T-cell (primary cell): Measurements from ENCODE around the gene CNTN5. TPM values are rescaled to one million over a fixed set of nuclear protein-coding genes. Genes with fewer than 3 reads are reported as not detected.

ENCODE experiments used
- ATAC-seq, 4 experiments: fragments of 200-7000 bp in 3 of 4; fragments of 150-1000 bp in 1 of 4; cut with Tn5 transposase; replicated peaks in 1 of 4; 1 replicate in 3 of 4; 2 replicates in 1 of 4; pipeline ENCODE4 v1.10.0; 2021; ENCODE audit warnings: moderate library complexity in 3 of 4, mild to moderate bottlenecking in 2 of 4, moderate number of reproducible peaks in 1 of 4
- CTCF ChIA-PET, 2 donors: fragments of 300-600 bp; sonication (Branson Sonifier 250); formaldehyde crosslinking; loops; one replicate each; lab custom pipeline; 2022; ENCODE audit warnings: antibody characterized with exemption in 2 of 2; lab: Charles Lee
- POLR2A ChIA-PET, 2 donors: fragments of 300-600 bp; sonication (Branson Sonifier 250); formaldehyde crosslinking; loops; one replicate each; lab custom pipeline; 2022; ENCODE audit warnings: antibody characterized with exemption in 2 of 2; lab: Charles Lee
- DNase-seq, 35 experiments: peaks; one replicate each; pipeline versions ENCODE4 v3.0.0 to v3.0.0-alpha.2; 2013 to 2023
- H3K27ac ChIP-seq: one replicate; pipeline ENCODE4 v1.5.1; 2013; ENCODE audit warnings: low read length
- H3K27me3 ChIP-seq, 2 experiments: replicated peaks in 1 of 2; 1 replicate in 1 of 2; 2 replicates in 1 of 2; pipeline versions ENCODE4 v1.6.1 to v1.7.0; 2013; ENCODE audit warnings: low read length in 1 of 2, mixed read lengths in 1 of 2; ENCODE audit not compliant: control insufficient read depth in 2 of 2, insufficient read depth in 2 of 2; ENCODE audit errors: extremely low read depth in 1 of 2
- H3K36me3 ChIP-seq, 2 donors: 1 replicate in 1 of 2; 2 replicates in 1 of 2; pipeline versions ENCODE4 v1.6.1 to v1.7.0; 2013; ENCODE audit warnings: low read length in 1 of 2; ENCODE audit not compliant: control insufficient read depth in 2 of 2, insufficient read depth in 1 of 2; ENCODE audit errors: extremely low read depth in 1 of 2
- H3K4me1 ChIP-seq, 2 experiments: 1 replicate in 1 of 2; 2 replicates in 1 of 2; pipeline versions ENCODE4 v1.6.1 to v1.7.0; 2013; ENCODE audit warnings: low read length in 2 of 2, mixed read lengths in 1 of 2; ENCODE audit not compliant: insufficient read depth in 2 of 2, control insufficient read depth in 1 of 2; ENCODE audit errors: extremely low read depth in 1 of 2
- H3K4me3 ChIP-seq, 2 donors: 1 replicate in 1 of 2; 2 replicates in 1 of 2; pipeline versions ENCODE4 v1.5.1 to v1.7.0; 2013; ENCODE audit warnings: mild to moderate bottlenecking in 2 of 2, low read length in 1 of 2, moderate library complexity in 1 of 2; ENCODE audit not compliant: control insufficient read depth in 1 of 2; ENCODE audit errors: extremely low read depth in 1 of 2
- H3K9me3 ChIP-seq: 2 replicates; pipeline ENCODE4 v1.7.0; 2013
- H3K27ac Mint-ChIP-seq, 2 donors: one replicate each; pipeline ENCODE4 v1.8.0; 2020 to 2021; ENCODE audit warnings: mild to moderate bottlenecking in 2 of 2, mixed read lengths in 2 of 2
- H3K27me3 Mint-ChIP-seq, 2 donors: one replicate each; pipeline ENCODE4 v1.8.0; 2021 to 2022; ENCODE audit warnings: mixed read lengths in 2 of 2
- H3K36me3 Mint-ChIP-seq: one replicate; pipeline ENCODE4 v1.8.0; 2021; ENCODE audit warnings: mixed read lengths
- H3K4me1 Mint-ChIP-seq, 3 donors: one replicate each; pipeline ENCODE4 v1.8.0; 2020 to 2022; ENCODE audit warnings: mixed read lengths in 3 of 3, mild to moderate bottlenecking in 1 of 3
- H3K4me3 Mint-ChIP-seq, 3 donors: one replicate each; pipeline ENCODE4 v1.8.0; 2020 to 2022; ENCODE audit warnings: mild to moderate bottlenecking in 3 of 3, mixed read lengths in 3 of 3, moderate library complexity in 3 of 3
- H3K9me3 Mint-ChIP-seq, 3 donors: one replicate each; pipeline ENCODE4 v1.8.0; 2020 to 2022; ENCODE audit warnings: mixed read lengths in 3 of 3
- WGBS: methylation state at CpG from one replicate; pipeline ENCODE4 v1.1.5; 2013; ENCODE audit warnings: missing lambda C conversion rate; ENCODE audit not compliant: insufficient coverage; 5-methylcytosine and 5-hydroxymethylcytosine counted together
- total RNA-seq, 35 experiments: library from RNA in 6 of 35; stranded (reverse) in 6 of 35; fragments of 120-200 nt in 1 of 35; gene quantifications; one replicate each; pipeline versions ENCODE4 v1.2.1 to v1.2.4 and lab custom pipeline; 2013 to 2026

Gene CNTN5
- total RNA-seq, 5 donors from 2014 or later (not counting 1 experiment from before 2014, with no cell fraction given): not detected

- H3K27me3 ChIP-seq: no peaks in the 10 kb centered on the region
- no peak overlapping the region for H3K27ac ChIP-seq
- no peak overlapping the region for H3K4me3 ChIP-seq
- ATAC-seq (no peak), DNase-seq (no peak)
- no peak overlapping the region for H3K27ac Mint-ChIP-seq
- no peaks in the 10 kb centered on the region for H3K9me3 ChIP-seq
- ChIA-PET CTCF (no interaction called here), POLR2A (no interaction called here)
- no peaks in the 10 kb centered on the region for H3K36me3 Mint-ChIP-seq
- H3K4me1 Mint-ChIP-seq: no peaks in the 10 kb centered on the region
- WGBS: no CpG with 5 or more reads among the region's 1 CpG
- H3K4me3 Mint-ChIP-seq: no peak overlapping the region
- no peaks in the 10 kb centered on the region for H3K27me3 Mint-ChIP-seq
- H3K4me1 ChIP-seq: no peaks in the 10 kb centered on the region
- H3K9me3 Mint-ChIP-seq: peaks cover 15 to 24% (median 19%) of the 10 kb centered on the region in 3 donors
- no peaks in the 10 kb centered on the region for H3K36me3 ChIP-seq
Measured at GRCh38 chr11:100192181-100192580, 1171.4 kb downstream of the CNTN5 start.

GRCh38 chr11:100203789-100204188 lies 1183.0 kb downstream of the CNTN5 start:
- 44% methylated on average over 1 of the region's 2 CpGs for WGBS
- Histone ChIP-seq H3K4me1 (no peaks in the 10 kb centered on the region), H3K4me3 (no peak overlapping the region), H3K27me3 (no peaks in the 10 kb centered on the region), H3K36me3 (no peaks in the 10 kb centered on the region), H3K27ac (no peak overlapping the region), H3K9me3 (no peaks in the 10 kb centered on the region)
- ATAC-seq (no peak), DNase-seq (no peak)
- Mint-ChIP-seq H3K27me3 (no peaks in the 10 kb centered on the region), H3K36me3 (no peaks in the 10 kb centered on the region), H3K27ac (no peak overlapping the region), H3K4me1 (no peaks in the 10 kb centered on the region), H3K9me3 (peaks cover 8 to 34% (median 14%) of the 10 kb centered on the region in 3 donors), H3K4me3 (no peak overlapping the region)
- CTCF ChIA-PET: no interaction called here
- POLR2A ChIA-PET: no interaction called here

- WGBS: no CpG with 5 or more reads among the region's 2 CpGs
- no peak overlapping the region for H3K4me3 Mint-ChIP-seq
- ChIA-PET POLR2A (no interaction called here), CTCF (no interaction called here)
- H3K27me3 ChIP-seq: no peaks in the 10 kb centered on the region
- no peak for DNase-seq
- no peak overlapping the region for H3K4me3 ChIP-seq
- no peaks in the 10 kb centered on the region for H3K27me3 Mint-ChIP-seq
- no peak for ATAC-seq
- peaks cover 2 to 25% (median 9%) of the 10 kb centered on the region in 3 donors for H3K9me3 Mint-ChIP-seq
- no peaks in the 10 kb centered on the region for H3K36me3 ChIP-seq
- H3K9me3 ChIP-seq: no peaks in the 10 kb centered on the region
- no peaks in the 10 kb centered on the region for H3K36me3 Mint-ChIP-seq
- no peak overlapping the region for H3K27ac Mint-ChIP-seq
- H3K4me1 ChIP-seq: no peaks in the 10 kb centered on the region
- H3K4me1 Mint-ChIP-seq: no peaks in the 10 kb centered on the region
- H3K27ac ChIP-seq: no peak overlapping the region
Measured at GRCh38 chr11:100205926-100206325, 1185.2 kb downstream of the CNTN5 start.

- ChIA-PET POLR2A (no interaction called here), CTCF (no interaction called here)
- no peaks in the 10 kb centered on the region for H3K9me3 ChIP-seq
- DNase-seq: no peak
- no peak overlapping the region for H3K27ac Mint-ChIP-seq
- H3K4me1 ChIP-seq: no peaks in the 10 kb centered on the region
- H3K4me3 ChIP-seq: no peak overlapping the region
- no peaks in the 10 kb centered on the region for H3K36me3 ChIP-seq
- no peaks in the 10 kb centered on the region for H3K36me3 Mint-ChIP-seq
- peaks cover 3 to 17% (median 6%) of the 10 kb centered on the region in 3 donors for H3K9me3 Mint-ChIP-seq
- no peak overlapping the region for H3K4me3 Mint-ChIP-seq
- 80% methylated on average over 1 of the region's 2 CpGs for WGBS
- no peak for ATAC-seq
- no peaks in the 10 kb centered on the region for H3K4me1 Mint-ChIP-seq
- H3K27ac ChIP-seq: no peak overlapping the region
- H3K27me3 ChIP-seq: no peaks in the 10 kb centered on the region
- no peaks in the 10 kb centered on the region for H3K27me3 Mint-ChIP-seq
Measured at GRCh38 chr11:100208207-100208606, 1187.5 kb downstream of the CNTN5 start.

- peaks cover 4 to 19% (median 17%) of the 10 kb centered on the region in 3 donors for H3K9me3 Mint-ChIP-seq
- H3K4me3 ChIP-seq: no peak overlapping the region
- no peaks in the 10 kb centered on the region for H3K27me3 Mint-ChIP-seq
- POLR2A ChIA-PET: no interaction called here
- H3K27me3 ChIP-seq: no peaks in the 10 kb centered on the region
- no peak for ATAC-seq
- H3K9me3 ChIP-seq: no peaks in the 10 kb centered on the region
- H3K4me1 ChIP-seq: no peaks in the 10 kb centered on the region
- H3K36me3 ChIP-seq: no peaks in the 10 kb centered on the region
- no peak overlapping the region for H3K27ac Mint-ChIP-seq
- no CpG with 5 or more reads among the region's 1 CpG for WGBS
- no peak for DNase-seq
- H3K4me1 Mint-ChIP-seq: no peaks in the 10 kb centered on the region
- CTCF ChIA-PET: no interaction called here
- no peak overlapping the region for H3K4me3 Mint-ChIP-seq
- H3K36me3 Mint-ChIP-seq: no peaks in the 10 kb centered on the region
- no peak overlapping the region for H3K27ac ChIP-seq
Measured at GRCh38 chr11:100214791-100215190, 1194.0 kb downstream of the CNTN5 start.

- no peaks in the 10 kb centered on the region for H3K4me1 Mint-ChIP-seq
- peaks cover 6 to 24% (median 18%) of the 10 kb centered on the region in 3 donors for H3K9me3 Mint-ChIP-seq
- Histone ChIP-seq H3K4me1 (no peaks in the 10 kb centered on the region), H3K27me3 (no peaks in the 10 kb centered on the region), H3K9me3 (no peaks in the 10 kb centered on the region), H3K4me3 (no peak overlapping the region), H3K27ac (no peak overlapping the region), H3K36me3 (no peaks in the 10 kb centered on the region)
- H3K4me3 Mint-ChIP-seq: no peak overlapping the region
- no peak overlapping the region for H3K27ac Mint-ChIP-seq
- ATAC-seq (no peak), DNase-seq (no peak)
- 83% methylated on average over 3 of the region's 3 CpGs for WGBS
- no peaks in the 10 kb centered on the region for H3K27me3 Mint-ChIP-seq
- CTCF ChIA-PET: no interaction called here
- POLR2A ChIA-PET: no interaction called here
- H3K36me3 Mint-ChIP-seq: no peaks in the 10 kb centered on the region
Measured at GRCh38 chr11:100220801-100221200, 1200.1 kb downstream of the CNTN5 start.

- no CpG with 5 or more reads among the region's 2 CpGs for WGBS
Measured at GRCh38 chr11:100221791-100222190, 1201.0 kb downstream of the CNTN5 start.

More at GRCh38 chr11:100221791-100222190, 1201.0 kb downstream of the CNTN5 start:
- no peaks in the 10 kb centered on the region for H3K27me3 ChIP-seq
- no peaks in the 10 kb centered on the region for H3K36me3 ChIP-seq
- Mint-ChIP-seq H3K36me3 (no peaks in the 10 kb centered on the region), H3K4me1 (no peaks in the 10 kb centered on the region), H3K4me3 (no peak overlapping the region), H3K9me3 (peaks cover 6 to 25% (median 19%) of the 10 kb centered on the region in 3 donors), H3K27me3 (no peaks in the 10 kb centered on the region), H3K27ac (no peak overlapping the region)
- no peak for DNase-seq
- ChIA-PET CTCF (no interaction called here), POLR2A (no interaction called here)
- no peak overlapping the region for H3K4me3 ChIP-seq
- no peak overlapping the region for H3K27ac ChIP-seq
- no peak for ATAC-seq
- no peaks in the 10 kb centered on the region for H3K4me1 ChIP-seq
- no peaks in the 10 kb centered on the region for H3K9me3 ChIP-seq
